Measurements from ENCODE around the gene TMEM115.

The TMEM115 gene

DNA sequence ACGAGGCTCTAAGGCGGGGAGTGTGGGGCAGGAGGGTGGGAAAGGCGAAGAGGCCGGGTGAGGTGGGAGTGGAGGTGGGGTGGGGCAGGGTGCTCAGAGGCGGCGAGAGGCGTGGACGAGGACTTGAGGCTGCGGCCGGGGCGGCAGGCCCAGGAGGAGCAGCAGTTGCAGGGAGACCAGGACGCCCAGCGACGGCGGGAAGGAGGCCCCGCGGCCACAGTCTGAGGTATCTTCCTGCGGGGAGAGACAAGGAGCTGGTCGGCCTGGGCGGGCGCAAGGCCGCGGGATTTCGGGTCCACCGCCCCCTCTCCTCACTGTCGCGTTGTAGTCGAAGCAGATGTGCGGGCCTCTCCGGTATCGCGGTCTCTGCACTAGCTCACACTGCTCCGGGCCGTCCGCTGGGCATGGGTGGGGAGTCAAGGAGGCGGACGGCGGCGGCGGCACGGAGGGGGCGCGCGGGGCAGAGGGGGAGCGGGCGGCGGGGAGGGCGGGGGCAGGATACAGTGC, 5.3 kb upstream of the TMEM115 start:
- no peak for DNase-seq
- no peaks in the 10 kb centered on the region for H3K36me3 ChIP-seq (replicated peaks)
- H3K27me3 ChIP-seq (replicated peaks), result no peaks in the 10 kb centered on the region
- in situ Hi-C loops (cut with HindIII; ENCODE audit: low pct_ligation_motif_present, low sequenced_read_pairs), result no loop called here
- TF ChIP-seq, protein P1, sequence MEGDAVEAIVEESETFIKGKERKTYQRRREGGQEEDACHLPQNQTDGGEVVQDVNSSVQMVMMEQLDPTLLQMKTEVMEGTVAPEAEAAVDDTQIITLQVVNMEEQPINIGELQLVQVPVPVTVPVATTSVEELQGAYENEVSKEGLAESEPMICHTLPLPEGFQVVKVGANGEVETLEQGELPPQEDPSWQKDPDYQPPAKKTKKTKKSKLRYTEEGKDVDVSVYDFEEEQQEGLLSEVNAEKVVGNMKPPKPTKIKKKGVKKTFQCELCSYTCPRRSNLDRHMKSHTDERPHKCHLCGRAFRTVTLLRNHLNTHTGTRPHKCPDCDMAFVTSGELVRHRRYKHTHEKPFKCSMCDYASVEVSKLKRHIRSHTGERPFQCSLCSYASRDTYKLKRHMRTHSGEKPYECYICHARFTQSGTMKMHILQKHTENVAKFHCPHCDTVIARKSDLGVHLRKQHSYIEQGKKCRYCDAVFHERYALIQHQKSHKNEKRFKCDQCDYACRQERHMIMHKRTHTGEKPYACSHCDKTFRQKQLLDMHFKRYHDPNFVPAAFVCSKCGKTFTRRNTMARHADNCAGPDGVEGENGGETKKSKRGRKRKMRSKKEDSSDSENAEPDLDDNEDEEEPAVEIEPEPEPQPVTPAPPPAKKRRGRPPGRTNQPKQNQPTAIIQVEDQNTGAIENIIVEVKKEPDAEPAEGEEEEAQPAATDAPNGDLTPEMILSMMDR (IDR thresholded peaks at IDR 0.05; ENCODE audit: low read depth, low read length, missing control alignments), result no peak
- peak overlapping the region; percentile 54 for H3K4me3 ChIP-seq (ENCODE audit: low read depth, low read length)
- no peak overlapping the region for H3K27ac ChIP-seq

- TF ChIP-seq, protein P1 (IDR thresholded peaks at IDR 0.05; ENCODE audit: low read depth, low read length, missing control alignments), result no peak
- DNase-seq, result no peak
- peaks cover 7% of the 10 kb centered on the region for H3K36me3 ChIP-seq (replicated peaks)
- H3K27me3 ChIP-seq (replicated peaks), result no peaks in the 10 kb centered on the region
- H3K27ac ChIP-seq, result no peak overlapping the region
- in situ Hi-C loops (cut with HindIII; ENCODE audit: low pct_ligation_motif_present, low sequenced_read_pairs), result no loop called here
- H3K4me3 ChIP-seq (ENCODE audit: low read depth, low read length), result peak overlapping the region; percentile 50
Observed at GRCh38 chr3:50359760-50360110, 414 bp upstream of the TMEM115 start.

GRCh38 chr3:50358355-50358910, 888 bp downstream of the TMEM115 start:
- Histone ChIP-seq H3K4me3 (ENCODE audit: low read depth, low read length) (peak overlapping the region; percentile 95), H3K27ac (peak overlapping the region; percentile 77), H3K27me3 (replicated peaks) (no peaks in the 10 kb centered on the region), H3K36me3 (replicated peaks) (peaks cover 20% of the 10 kb centered on the region)
- in situ Hi-C loops (cut with HindIII; ENCODE audit: low pct_ligation_motif_present, low sequenced_read_pairs), result no loop called here
- TF ChIP-seq, protein P1 (IDR thresholded peaks at IDR 0.05; ENCODE audit: low read depth, low read length, missing control alignments), result no peak
- DNase-seq, result no peak

DNA sequence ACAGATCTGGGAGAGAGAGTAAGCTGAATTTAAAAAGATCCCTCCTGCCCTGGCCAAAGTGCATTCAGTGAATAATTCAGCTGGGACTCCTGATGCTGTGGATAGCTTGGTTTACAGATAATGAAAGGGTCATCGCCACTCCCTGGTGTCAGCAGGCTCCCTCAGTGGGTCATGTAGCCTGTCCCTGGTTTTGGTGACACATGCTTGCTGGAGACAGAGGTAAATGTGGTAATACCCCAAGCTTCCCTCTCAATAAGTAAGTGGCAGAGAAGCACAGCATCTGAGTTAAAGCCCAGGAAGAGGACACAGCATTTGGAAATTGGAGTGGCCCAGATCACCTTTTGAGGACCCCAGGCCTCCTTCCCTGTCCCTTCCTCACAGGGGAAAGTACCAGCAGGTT, 1.8 kb downstream of the TMEM115 start:
- in situ Hi-C loops (cut with HindIII; ENCODE audit: low pct_ligation_motif_present, low sequenced_read_pairs), result no loop called here
- DNase-seq, result no peak
- H3K36me3 ChIP-seq (replicated peaks), result peaks cover 26% of the 10 kb centered on the region
- TF ChIP-seq, protein P1 (IDR thresholded peaks at IDR 0.05; ENCODE audit: low read depth, low read length, missing control alignments), result no peak
- peak overlapping the region; percentile 95 for H3K4me3 ChIP-seq (ENCODE audit: low read depth, low read length)
- no peak overlapping the region for H3K27ac ChIP-seq
- no peaks in the 10 kb centered on the region for H3K27me3 ChIP-seq (replicated peaks)

- H3K4me3 ChIP-seq (ENCODE audit: low read depth, low read length), result peak overlapping the region; percentile 95
- H3K27me3 ChIP-seq (replicated peaks), result no peaks in the 10 kb centered on the region
- peaks cover 26% of the 10 kb centered on the region for H3K36me3 ChIP-seq (replicated peaks)
- H3K27ac ChIP-seq, result no peak overlapping the region
- TF ChIP-seq, protein P1 (IDR thresholded peaks at IDR 0.05; ENCODE audit: low read depth, low read length, missing control alignments), result no peak
- DNase-seq, result no peak
- in situ Hi-C loops (cut with HindIII; ENCODE audit: low pct_ligation_motif_present, low sequenced_read_pairs), result no loop called here
Observed at GRCh38 chr3:50356553-50356952, 2.8 kb downstream of the TMEM115 start.
